ENCODE measurements around the gene CHIC2.

CHIC2 gene

DNA sequence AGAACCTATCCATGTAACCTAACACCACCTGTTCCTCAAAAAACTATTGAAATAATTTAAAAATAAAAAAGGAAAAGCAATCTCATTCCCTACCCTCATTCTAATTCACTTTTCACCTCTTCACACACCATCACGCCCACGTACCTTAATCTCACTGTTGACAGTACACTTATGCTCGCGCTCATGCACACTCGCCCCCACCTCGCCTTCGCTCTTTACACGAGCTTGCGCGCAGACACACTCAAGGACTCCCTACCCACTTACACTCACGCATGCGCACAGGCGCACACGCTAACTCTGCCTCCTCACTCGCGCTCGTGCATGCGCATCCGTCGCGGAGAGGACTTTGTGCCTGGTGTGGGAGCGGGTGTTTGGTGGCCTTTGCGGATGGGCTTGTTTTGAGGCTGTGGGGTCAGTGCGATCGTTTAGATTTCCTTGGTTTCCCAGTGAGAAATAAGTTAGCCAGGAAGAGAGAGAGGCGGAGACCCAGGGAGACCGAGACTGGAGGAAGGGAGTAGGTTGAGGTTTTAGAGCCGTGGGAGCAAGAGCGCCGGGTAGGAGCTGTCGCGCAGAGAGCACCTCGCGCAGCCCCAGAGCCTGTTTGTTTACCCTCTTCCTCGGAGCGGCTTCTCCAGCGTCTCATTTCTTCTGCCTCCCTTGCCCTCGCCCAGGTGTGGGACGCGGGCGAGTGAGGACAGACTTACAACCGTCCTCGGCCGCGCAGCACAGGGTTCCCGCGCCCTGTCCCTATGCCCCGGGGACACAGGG lies 27.4 kb upstream of the CHIC2 start:
- DNase-seq (ENCODE audit: insufficient read length), result peak; percentile 62
- peak; percentile 95 for FAIRE-seq
- TF ChIP-seq POLR2AphosphoS5 (IDR thresholded peaks at IDR 0.05; ENCODE audit: low read depth, low read length), result no peak
- no peak for TF ChIP-seq POLR2A (IDR thresholded peaks at IDR 0.05; ENCODE audit: low read depth, low read length)
- TF ChIP-seq TAF1 (IDR thresholded peaks at IDR 0.05; ENCODE audit: borderline replicate concordance, low read depth, low read length), result no peak

DNA sequence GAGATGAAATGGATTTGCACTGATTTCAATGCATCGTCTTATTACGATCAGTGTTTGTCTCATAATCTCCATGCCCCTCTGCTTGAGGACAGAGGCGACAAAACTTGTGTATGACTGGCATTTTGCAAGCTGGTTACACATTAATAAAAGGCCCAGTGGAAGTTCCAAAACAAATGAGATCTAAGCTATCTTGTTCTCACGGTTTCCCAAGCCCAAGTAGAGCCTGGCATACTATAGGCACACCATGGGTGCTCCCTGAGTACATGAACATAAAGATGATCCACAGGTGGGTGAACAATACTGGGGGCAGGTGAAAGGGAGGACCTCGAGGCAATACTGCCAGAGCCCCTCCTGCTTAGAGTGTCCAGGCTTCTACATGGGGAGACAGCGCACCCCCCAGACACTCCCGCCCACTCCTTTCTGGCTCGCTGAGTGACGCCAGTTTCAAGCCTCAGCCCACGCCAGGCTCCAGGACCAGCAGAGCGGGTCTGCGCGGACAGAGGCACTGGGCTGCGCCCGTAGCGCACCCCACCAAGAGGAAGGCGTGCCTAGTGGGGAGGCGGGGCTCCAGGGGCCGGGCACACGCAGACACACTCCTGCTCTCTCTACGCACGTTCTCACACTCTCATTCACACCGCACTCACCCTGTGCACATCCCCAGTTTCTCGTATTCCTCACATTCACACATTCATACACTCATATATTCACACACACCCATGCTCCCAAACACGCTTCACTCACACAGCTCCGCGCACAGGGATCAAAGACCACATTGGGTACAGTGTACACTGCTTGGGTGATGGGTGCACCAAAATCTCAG lies 26.6 kb upstream of the CHIC2 start:
- TF ChIP-seq POLR2AphosphoS5 (IDR thresholded peaks at IDR 0.05; ENCODE audit: low read depth, low read length) (no peak), POLR2A (IDR thresholded peaks at IDR 0.05; ENCODE audit: low read depth, low read length) (no peak), TAF1 (IDR thresholded peaks at IDR 0.05; ENCODE audit: borderline replicate concordance, low read depth, low read length) (no peak)
- FAIRE-seq (peak; percentile 60), DNase-seq (ENCODE audit: insufficient read length) (no peak)

DNA sequence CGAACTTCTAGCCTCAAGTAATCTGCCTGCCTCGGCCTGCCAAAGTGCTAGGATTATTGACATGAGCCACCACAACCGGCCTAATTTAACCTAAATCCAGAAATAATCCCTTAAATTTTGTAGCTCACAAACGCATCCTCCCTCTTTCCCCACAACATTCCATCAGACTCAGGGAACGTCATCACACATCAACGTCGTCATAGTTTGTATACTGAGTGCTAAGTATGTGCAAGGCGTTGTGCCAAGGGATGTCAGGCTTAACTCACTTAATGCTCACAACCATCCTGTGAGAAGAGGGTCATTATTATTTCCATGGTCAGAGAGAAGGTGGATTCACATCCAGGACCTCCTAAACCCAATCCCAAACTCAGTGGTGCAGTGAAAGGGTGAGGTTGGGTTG lies 26.0 kb upstream of the CHIC2 start:
- no peak for TF ChIP-seq POLR2A (IDR thresholded peaks at IDR 0.05; ENCODE audit: low read depth, low read length)
- TF ChIP-seq POLR2AphosphoS5 (IDR thresholded peaks at IDR 0.05; ENCODE audit: low read depth, low read length), result no peak
- no peak for TF ChIP-seq TAF1 (IDR thresholded peaks at IDR 0.05; ENCODE audit: borderline replicate concordance, low read depth, low read length)
- no peak for FAIRE-seq
- no peak for DNase-seq (ENCODE audit: insufficient read length)

DNA sequence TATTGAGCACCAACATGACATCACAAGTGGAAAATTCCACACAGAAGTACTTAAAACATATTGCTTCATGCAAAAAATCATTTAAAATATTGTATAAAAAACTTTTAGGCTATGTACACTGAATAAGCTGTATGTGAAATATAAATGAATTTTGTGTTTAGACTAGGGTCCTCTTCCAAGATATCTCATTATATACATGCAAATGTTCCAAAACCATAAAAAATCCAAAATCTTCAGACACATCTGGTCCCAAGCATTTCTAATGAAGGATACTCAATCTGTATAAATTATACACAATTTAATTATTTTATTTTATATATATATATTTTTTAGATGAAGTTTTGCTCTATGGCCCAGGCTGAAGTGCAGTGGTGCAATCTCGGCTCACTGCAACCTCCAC lies 25.5 kb upstream of the CHIC2 start:
- FAIRE-seq (no peak), DNase-seq (ENCODE audit: insufficient read length) (no peak)
- no peak for TF ChIP-seq POLR2A (IDR thresholded peaks at IDR 0.05; ENCODE audit: low read depth, low read length)
- no peak for TF ChIP-seq TAF1 (IDR thresholded peaks at IDR 0.05; ENCODE audit: borderline replicate concordance, low read depth, low read length)
- TF ChIP-seq POLR2AphosphoS5 (IDR thresholded peaks at IDR 0.05; ENCODE audit: low read depth, low read length), result no peak

DNA sequence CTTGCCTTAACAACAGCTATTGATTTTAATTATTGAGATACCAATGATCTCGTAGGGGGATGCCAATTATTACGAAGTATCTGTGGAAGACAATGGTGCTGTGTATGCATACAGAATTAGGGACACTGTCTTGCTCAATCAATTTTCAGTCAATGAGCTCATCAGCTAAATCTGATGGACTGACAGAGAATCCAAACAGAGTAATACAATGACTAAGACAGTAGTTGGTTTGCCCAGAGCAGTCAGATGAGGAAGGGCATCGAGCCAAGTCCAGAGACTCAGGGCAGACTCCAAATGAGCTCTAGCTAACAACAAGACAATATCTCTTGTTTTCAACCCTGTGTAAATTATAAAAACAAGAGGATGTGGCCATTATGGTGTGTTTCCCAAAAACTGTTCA lies 20.9 kb upstream of the CHIC2 start:
- FAIRE-seq (no peak), DNase-seq (ENCODE audit: insufficient read length) (no peak)
- TF ChIP-seq POLR2A (IDR thresholded peaks at IDR 0.05; ENCODE audit: low read depth, low read length) (no peak), POLR2AphosphoS5 (IDR thresholded peaks at IDR 0.05; ENCODE audit: low read depth, low read length) (no peak), TAF1 (IDR thresholded peaks at IDR 0.05; ENCODE audit: borderline replicate concordance, low read depth, low read length) (no peak)

DNA sequence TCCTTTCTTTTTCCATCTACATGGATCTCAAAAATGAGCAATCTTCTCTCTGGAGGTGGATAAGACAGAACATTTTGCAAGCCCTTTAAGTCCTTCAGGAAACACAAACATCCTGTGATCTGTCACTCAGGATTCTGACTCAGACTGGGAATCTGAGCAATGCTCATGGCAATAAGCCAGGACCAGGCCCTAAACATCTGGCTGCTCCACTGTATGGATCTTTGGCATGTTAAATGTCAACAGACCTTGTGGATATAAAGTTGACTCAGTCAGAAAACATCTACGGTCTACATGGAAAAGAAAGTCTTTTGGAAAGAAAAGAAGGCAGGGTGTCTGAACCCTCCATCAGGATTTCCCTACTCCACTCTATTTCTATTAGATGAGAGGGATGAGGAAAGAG lies 17.8 kb upstream of the CHIC2 start:
- FAIRE-seq, result no peak

DNA sequence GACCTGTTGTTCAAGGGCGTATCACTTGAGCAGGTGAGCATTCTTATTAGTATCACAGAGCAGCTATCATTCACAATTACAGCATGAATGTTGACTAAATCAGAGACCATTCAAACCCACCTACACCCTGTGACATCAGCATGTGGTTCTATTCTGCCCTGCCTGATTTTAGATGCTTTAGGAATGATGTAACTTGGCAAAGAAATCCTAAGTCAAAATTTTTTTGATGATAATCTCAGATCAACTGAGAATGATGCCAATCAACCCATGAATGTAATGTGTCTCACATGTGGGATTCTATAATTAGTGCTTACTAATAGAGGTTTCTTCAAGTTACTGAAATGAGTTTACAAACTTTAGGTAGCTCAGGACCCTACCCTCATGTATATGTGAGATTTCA lies 13.4 kb upstream of the CHIC2 start:
- TF ChIP-seq POLR2A (IDR thresholded peaks at IDR 0.05; ENCODE audit: low read depth, low read length) (no peak), TAF1 (IDR thresholded peaks at IDR 0.05; ENCODE audit: borderline replicate concordance, low read depth, low read length) (no peak), POLR2AphosphoS5 (IDR thresholded peaks at IDR 0.05; ENCODE audit: low read depth, low read length) (no peak)
- DNase-seq (ENCODE audit: insufficient read length) (no peak), FAIRE-seq (no peak)

More for the DNA sequence above, 17.8 kb upstream of the CHIC2 start:
- TF ChIP-seq TAF1 (IDR thresholded peaks at IDR 0.05; ENCODE audit: borderline replicate concordance, low read depth, low read length), result no peak
- no peak for TF ChIP-seq POLR2AphosphoS5 (IDR thresholded peaks at IDR 0.05; ENCODE audit: low read depth, low read length)
- no peak for TF ChIP-seq POLR2A (IDR thresholded peaks at IDR 0.05; ENCODE audit: low read depth, low read length)
- DNase-seq (ENCODE audit: insufficient read length), result no peak

DNA sequence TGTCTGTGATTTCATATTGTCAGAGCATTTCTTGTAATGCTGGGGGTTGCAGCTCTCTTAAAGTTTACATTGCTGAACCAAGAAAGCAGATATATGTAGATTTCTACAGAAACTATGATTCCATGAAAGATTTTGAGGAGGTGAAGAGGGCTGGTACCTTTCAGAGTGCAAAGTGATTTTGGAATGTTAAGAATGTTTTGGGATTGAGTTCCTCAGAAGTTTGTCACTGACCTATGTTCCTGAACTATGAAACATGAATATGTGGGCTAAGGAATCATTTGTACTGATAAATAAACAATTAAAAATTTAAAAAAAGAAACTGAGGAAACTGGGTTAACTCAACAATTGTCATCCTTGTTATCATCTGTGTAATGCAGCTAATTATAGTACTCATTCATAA lies 12.3 kb upstream of the CHIC2 start:
- TF ChIP-seq POLR2A (IDR thresholded peaks at IDR 0.05; ENCODE audit: low read depth, low read length), result no peak
- TF ChIP-seq POLR2AphosphoS5 (IDR thresholded peaks at IDR 0.05; ENCODE audit: low read depth, low read length), result no peak
- no peak for TF ChIP-seq TAF1 (IDR thresholded peaks at IDR 0.05; ENCODE audit: borderline replicate concordance, low read depth, low read length)
- DNase-seq (ENCODE audit: insufficient read length) (no peak), FAIRE-seq (no peak)

DNA sequence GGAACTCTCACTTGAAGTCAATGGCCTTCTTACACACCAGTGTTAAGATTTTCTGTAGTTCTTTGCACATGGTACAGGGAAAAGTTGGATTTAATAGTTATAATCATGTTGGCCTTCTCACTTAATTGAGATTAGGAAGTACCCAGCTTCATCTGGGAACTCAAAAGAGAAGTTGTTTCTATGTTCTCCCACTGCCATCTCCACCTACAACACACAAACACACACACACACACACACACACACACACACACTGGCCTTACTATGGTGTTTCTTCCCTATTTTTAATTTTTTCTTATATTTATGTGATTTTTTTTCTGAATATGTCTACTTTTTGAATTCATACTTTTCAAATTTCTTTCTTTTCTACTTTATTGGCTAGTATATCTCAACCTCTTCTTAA lies 10.0 kb upstream of the CHIC2 start:
- FAIRE-seq (no peak), DNase-seq (ENCODE audit: insufficient read length) (no peak)
- TF ChIP-seq POLR2A (IDR thresholded peaks at IDR 0.05; ENCODE audit: low read depth, low read length) (no peak), POLR2AphosphoS5 (IDR thresholded peaks at IDR 0.05; ENCODE audit: low read depth, low read length) (no peak), TAF1 (IDR thresholded peaks at IDR 0.05; ENCODE audit: borderline replicate concordance, low read depth, low read length) (no peak)

DNA sequence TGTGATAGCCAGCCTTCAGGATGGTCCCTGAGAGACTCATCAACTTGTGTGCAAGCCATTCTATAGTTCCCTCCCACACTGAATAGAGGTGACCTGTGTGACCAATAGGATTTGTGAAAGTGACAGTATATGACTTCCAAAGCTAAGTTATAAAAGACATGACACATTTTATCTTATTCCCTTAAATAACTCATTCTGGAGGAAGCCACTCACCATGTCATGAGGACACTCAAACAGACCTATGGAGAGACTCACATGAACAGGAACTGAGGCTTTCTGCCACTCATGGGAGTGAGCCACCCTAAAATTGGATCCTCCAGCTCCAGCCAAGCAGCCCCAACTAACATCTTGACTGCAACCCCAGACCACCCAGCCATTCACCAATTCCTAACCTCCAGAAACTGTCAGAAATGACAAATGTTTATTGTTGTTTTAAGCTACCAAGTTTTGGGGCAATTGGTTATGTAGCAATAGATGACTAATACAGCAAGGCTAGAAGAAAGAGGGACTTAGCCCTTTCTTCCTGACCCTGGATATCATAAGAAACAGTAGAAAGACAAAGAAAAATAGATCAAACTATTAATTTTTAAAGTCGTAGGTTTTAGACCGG lies 9.0 kb upstream of the CHIC2 start:
- TF ChIP-seq POLR2A (IDR thresholded peaks at IDR 0.05; ENCODE audit: low read depth, low read length) (no peak), POLR2AphosphoS5 (IDR thresholded peaks at IDR 0.05; ENCODE audit: low read depth, low read length) (no peak), TAF1 (IDR thresholded peaks at IDR 0.05; ENCODE audit: borderline replicate concordance, low read depth, low read length) (no peak)
- no peak for FAIRE-seq
- no peak for DNase-seq (ENCODE audit: insufficient read length)

DNA sequence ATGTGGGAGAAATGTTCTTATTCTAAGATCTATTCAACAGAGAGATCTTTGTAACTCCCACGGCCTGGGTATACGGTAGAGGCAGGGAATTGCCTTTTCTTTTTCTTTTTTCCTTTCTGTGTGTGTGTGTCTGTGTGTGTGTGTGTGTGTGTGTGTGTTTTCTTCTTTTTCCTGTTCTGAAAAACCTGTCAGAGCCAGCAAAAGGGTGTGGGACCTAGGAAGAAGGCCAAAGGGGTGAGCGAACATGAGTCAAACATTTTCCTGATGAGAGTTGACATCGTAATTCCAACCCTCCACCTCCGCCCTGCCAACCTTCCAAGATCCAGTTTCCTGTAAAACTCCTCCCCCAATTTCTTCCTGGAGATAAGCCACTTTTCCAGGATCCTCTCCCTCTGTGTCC lies 2.8 kb upstream of the CHIC2 start:
- DNase-seq (ENCODE audit: insufficient read length) (no peak), FAIRE-seq (no peak)
- TF ChIP-seq POLR2A (IDR thresholded peaks at IDR 0.05; ENCODE audit: low read depth, low read length) (no peak), TAF1 (IDR thresholded peaks at IDR 0.05; ENCODE audit: borderline replicate concordance, low read depth, low read length) (no peak), POLR2AphosphoS5 (IDR thresholded peaks at IDR 0.05; ENCODE audit: low read depth, low read length) (no peak)

Measured in GM12892 (cell line).